NCI-H524 treated with DMSO at 0.1 percent for 48 hours (cell line): ENCODE results near the gene CADM4.
"Not testable (repeated sequence)": the region's sequence is repeated elsewhere in the genome, so short reads cannot be mapped to it uniquely, and the experiment has no call there.

Source experiments
- DNase-seq: peaks from one replicate; lab custom pipeline; 2025; lab: John Stamatoyannopoulos, UW

The CADM4 gene

GRCh38 chr19:43662487-43662886 lies 22.8 kb upstream of the CADM4 start:
- no peak for DNase-seq

- no peak for DNase-seq
Observed at GRCh38 chr19:43660971-43661360, 21.3 kb upstream of the CADM4 start.

GRCh38 chr19:43660301-43660970 lies 20.8 kb upstream of the CADM4 start:
- no peak for DNase-seq

GRCh38 chr19:43658494-43658893 lies 18.8 kb upstream of the CADM4 start:
- DNase-seq, result no peak

GRCh38 chr19:43658001-43658400 lies 18.4 kb upstream of the CADM4 start:
- DNase-seq, result no peak

- DNase-seq, result no peak
Observed at GRCh38 chr19:43656436-43656835, 16.8 kb upstream of the CADM4 start.

- no peak for DNase-seq
Observed at GRCh38 chr19:43652546-43652874, 12.9 kb upstream of the CADM4 start.

- no peak for DNase-seq
Observed at GRCh38 chr19:43651758-43652545, 12.3 kb upstream of the CADM4 start.

- not testable (repeated sequence) for DNase-seq
Observed at GRCh38 chr19:43650276-43650675, 10.6 kb upstream of the CADM4 start.

GRCh38 chr19:43649514-43649913 lies 9.9 kb upstream of the CADM4 start:
- no peak for DNase-seq

GRCh38 chr19:43648633-43649032 lies 9.0 kb upstream of the CADM4 start:
- no peak for DNase-seq

GRCh38 chr19:43644181-43644580 lies 4.5 kb upstream of the CADM4 start:
- no peak for DNase-seq

GRCh38 chr19:43643326-43643725 lies 3.7 kb upstream of the CADM4 start:
- no peak for DNase-seq

GRCh38 chr19:43642531-43642930 lies 2.9 kb upstream of the CADM4 start:
- DNase-seq, result no peak

GRCh38 chr19:43641333-43641732 lies 1.7 kb upstream of the CADM4 start:
- DNase-seq, result no peak

GRCh38 chr19:43640424-43640757 lies 741 bp upstream of the CADM4 start:
- no peak for DNase-seq

GRCh38 chr19:43638995-43639518 lies 593 bp downstream of the CADM4 start:
- no peak for DNase-seq

GRCh38 chr19:43638214-43638994 lies 1.2 kb downstream of the CADM4 start:
- no peak for DNase-seq

GRCh38 chr19:43636121-43636683 lies 3.4 kb downstream of the CADM4 start:
- DNase-seq, result no peak

GRCh38 chr19:43635561-43635940 lies 4.1 kb downstream of the CADM4 start:
- not testable (repeated sequence) for DNase-seq

- no peak for DNase-seq
Observed at GRCh38 chr19:43634872-43635560, 4.6 kb downstream of the CADM4 start.

GRCh38 chr19:43634506-43634871 lies 5.2 kb downstream of the CADM4 start:
- no peak for DNase-seq
